Neural cell (in vitro differentiated cells): Measurements from ENCODE around the gene SP140L. TPM values are rescaled to one million over a fixed set of nuclear protein-coding genes. Genes with fewer than 3 reads are reported as not detected.

Experiments used
- H2AFZ ChIP-seq: fragments of 200-600, 300-800 bp; sonication (generic), shearing (Covaris generic); 2 replicates; pipeline ENCODE4 v1.6.0; 2014; ENCODE audit warnings: low read depth, mild to moderate bottlenecking, antibody characterized with exemption, low read length, moderate library complexity
- H3F3A ChIP-seq: fragments of 200-600 bp; shearing (Covaris generic); 2 replicates; pipeline ENCODE4 v1.6.1; 2016; ENCODE audit warnings: mild to moderate bottlenecking, moderate library complexity, mixed read lengths, antibody characterized with exemption, low read length; ENCODE audit not compliant: insufficient read depth, poor library complexity, severe bottlenecking
- H3K27ac ChIP-seq: fragments of 200-600, 300-800 bp; sonication (generic), shearing (Covaris generic); 2 replicates; pipeline ENCODE4 v1.5.1; 2014; ENCODE audit warnings: mild to moderate bottlenecking, low read length, moderate library complexity
- H3K27me3 ChIP-seq: fragments of 300-800, 200-600 bp; sonication (generic), shearing (Covaris generic); 2 replicates; pipeline ENCODE4 v1.6.0; 2014; ENCODE audit warnings: mild to moderate bottlenecking, low read depth, low read length, moderate library complexity; ENCODE audit not compliant: insufficient read depth
- H3K36me3 ChIP-seq: fragments of 300-800, 200-600 bp; sonication (generic), shearing (Covaris generic); 2 replicates; pipeline ENCODE4 v1.5.1; 2014; ENCODE audit warnings: mild to moderate bottlenecking, antibody characterized with exemption, low read length, moderate library complexity; ENCODE audit not compliant: insufficient read depth
- H3K4me2 ChIP-seq: fragments of 300-800, 200-600 bp; sonication (generic), shearing (Covaris generic); 2 replicates; pipeline ENCODE4 v1.6.0; 2014; ENCODE audit warnings: mild to moderate bottlenecking, low read length
- H3K4me3 ChIP-seq: fragments of 300-800, 200-600 bp; sonication (generic), shearing (Covaris generic); 2 replicates; pipeline ENCODE4 v1.5.1; 2014; ENCODE audit warnings: mild to moderate bottlenecking, low read length, moderate library complexity
- H3K79me2 ChIP-seq: fragments of 200-600 bp; shearing (Covaris generic); replicated peaks from 2 replicates; pipeline ENCODE4 v1.6.0; 2014; ENCODE audit warnings: mild to moderate bottlenecking, low read length, moderate library complexity; ENCODE audit not compliant: insufficient read depth
- H3K9ac ChIP-seq: fragments of 300-800, 200-600 bp; sonication (generic), shearing (Covaris generic); 2 replicates; pipeline ENCODE4 v1.6.1; 2016; ENCODE audit warnings: mild to moderate bottlenecking, low read length, mixed read lengths
- H3K9me2 ChIP-seq: fragments of 200-600 bp; shearing (Covaris generic); 2 replicates; pipeline ENCODE4 v1.6.1; 2016; ENCODE audit warnings: mild to moderate bottlenecking, low read length, mixed read lengths; ENCODE audit not compliant: insufficient read depth
- H3K9me3 ChIP-seq: fragments of 200-600, 300-800 bp; sonication (generic), shearing (Covaris generic); 2 replicates; pipeline ENCODE4 v1.6.1; 2016; ENCODE audit warnings: mild to moderate bottlenecking, mixed run types, low read length, moderate library complexity, mixed read lengths
- H4K20me1 ChIP-seq: fragments of 200-600 bp; shearing (Covaris generic); 2 replicates; pipeline ENCODE4 v1.6.1; 2016; ENCODE audit warnings: mild to moderate bottlenecking, mixed run types; ENCODE audit not compliant: insufficient read depth
- EP300 ChIP-seq: fragments of 450-650 bp; conservative IDR thresholded peaks from 2 replicates; pipeline ENCODE4 v1.6.1; 2014; ENCODE audit warnings: antibody characterized with exemption, mild to moderate bottlenecking, moderate library complexity; ENCODE audit not compliant: poor library complexity, severe bottlenecking
- EZH2 ChIP-seq: fragments of 200-600, 300-800 bp; shearing (Covaris generic), sonication (generic); IDR thresholded peaks from 2 replicates; pipeline ENCODE4 v1.6.1; 2014; ENCODE audit warnings: antibody characterized with exemption, low read length, borderline replicate concordance, mild to moderate bottlenecking; ENCODE audit not compliant: insufficient read depth, poor library complexity, severe bottlenecking
- MXI1 ChIP-seq: fragments of 450-650 bp; conservative IDR thresholded peaks from 2 replicates; pipeline ENCODE4 v1.6.1; 2014; ENCODE audit warnings: antibody characterized with exemption, mild to moderate bottlenecking; ENCODE audit not compliant: poor library complexity, severe bottlenecking
- POLR2AphosphoS5 ChIP-seq: IDR thresholded peaks from 2 replicates; pipeline ENCODE4 v1.6.1; 2012
- RAD21 ChIP-seq: fragments of 450-650 bp; conservative IDR thresholded peaks from 2 replicates; pipeline ENCODE4 v1.6.1; 2014; ENCODE audit warnings: antibody characterized with exemption, mild to moderate bottlenecking, moderate library complexity
- SMC3 ChIP-seq: fragments of 450-650 bp; conservative IDR thresholded peaks from 2 replicates; pipeline ENCODE4 v1.6.1; 2014; ENCODE audit warnings: antibody characterized with exemption, mild to moderate bottlenecking, moderate library complexity; ENCODE audit not compliant: poor library complexity
- TAF1 ChIP-seq: IDR thresholded peaks from 2 replicates; pipeline ENCODE4 v1.6.1; 2012; ENCODE audit warnings: low read depth
- polyA plus RNA-seq: library from polyadenylated mRNA; depleted of rRNA; stranded (reverse); fragments of >200 nt; gene quantifications from 2 replicates; pipeline ENCODE4 v1.2.3, GENCODE V29; 2014
- TF ChIP-seq, protein P1 (sequence below): IDR thresholded peaks from 2 replicates; pipeline ENCODE4 v1.6.1; 2012; ENCODE audit warnings: borderline replicate concordance
- TF ChIP-seq, protein P2 (sequence below): fragments of 450-650 bp; IDR thresholded peaks from 2 replicates; pipeline ENCODE4 v1.5.1; 2014; ENCODE audit warnings: antibody characterized with exemption, mild to moderate bottlenecking, moderate library complexity; ENCODE audit not compliant: poor library complexity, severe bottlenecking

Gene SP140L
- polyA plus RNA-seq, 1 donor from 2014 or later, result not detected

DNA sequence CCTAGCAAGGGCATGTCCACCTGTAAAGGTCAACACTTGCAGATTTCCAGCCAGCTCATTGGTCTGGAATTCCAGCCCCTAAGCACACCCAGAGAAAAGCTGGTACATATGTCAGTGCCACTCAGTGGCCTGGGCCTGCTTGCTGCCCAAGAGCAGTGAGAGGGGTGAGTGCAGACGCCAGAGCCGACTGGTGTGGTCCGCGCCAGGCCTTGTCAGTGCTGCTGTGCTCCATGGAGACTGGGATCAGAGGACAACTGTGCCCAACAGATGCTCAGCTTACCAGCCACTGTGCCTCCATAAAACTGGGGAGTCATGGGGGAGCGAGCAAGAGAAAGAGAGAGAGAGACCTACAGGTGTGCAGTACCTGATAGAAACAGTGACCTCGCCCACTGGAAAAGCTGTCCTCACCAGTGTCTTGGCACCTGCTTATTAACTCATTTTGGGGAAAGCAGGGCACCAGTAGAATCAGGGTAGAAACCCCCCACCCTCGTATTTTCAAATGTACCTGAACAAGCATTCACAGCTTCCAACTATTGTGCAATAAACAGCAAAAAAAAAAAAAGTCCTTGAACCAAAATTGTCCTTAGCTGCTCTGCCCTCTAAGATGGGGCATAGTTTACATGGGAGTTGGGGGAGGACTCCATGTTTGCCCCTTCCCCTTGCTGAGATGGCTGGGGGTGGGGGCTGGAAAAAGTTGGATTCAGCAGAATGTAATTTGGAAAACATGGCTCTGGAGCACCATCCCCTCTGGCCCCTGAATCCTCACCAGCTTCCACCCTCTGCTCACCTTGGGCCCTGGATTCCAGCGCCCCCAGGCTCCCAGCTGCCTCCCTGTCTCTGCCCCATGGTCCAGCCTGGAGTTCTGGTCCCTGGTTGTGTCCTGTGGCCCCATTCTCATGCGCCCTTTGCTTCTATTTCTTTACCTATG, 1.4 kb upstream of the SP140L start:
- H3F3A ChIP-seq, result no peaks in the 10 kb centered on the region
- H3K9me2 ChIP-seq, result no peaks in the 10 kb centered on the region
- H3K79me2 ChIP-seq, result no peaks in the 10 kb centered on the region
- no peak overlapping the region for H3K4me3 ChIP-seq
- no peaks in the 10 kb centered on the region for H3K9me3 ChIP-seq
- H3K4me2 ChIP-seq, result no peak overlapping the region
- no peaks in the 10 kb centered on the region for H4K20me1 ChIP-seq
- no peaks in the 10 kb centered on the region for H3K36me3 ChIP-seq
- no peak for TF ChIP-seq RAD21
- TF ChIP-seq TAF1, result no peak
- TF ChIP-seq MXI1, result no peak
- TF ChIP-seq, protein P1, sequence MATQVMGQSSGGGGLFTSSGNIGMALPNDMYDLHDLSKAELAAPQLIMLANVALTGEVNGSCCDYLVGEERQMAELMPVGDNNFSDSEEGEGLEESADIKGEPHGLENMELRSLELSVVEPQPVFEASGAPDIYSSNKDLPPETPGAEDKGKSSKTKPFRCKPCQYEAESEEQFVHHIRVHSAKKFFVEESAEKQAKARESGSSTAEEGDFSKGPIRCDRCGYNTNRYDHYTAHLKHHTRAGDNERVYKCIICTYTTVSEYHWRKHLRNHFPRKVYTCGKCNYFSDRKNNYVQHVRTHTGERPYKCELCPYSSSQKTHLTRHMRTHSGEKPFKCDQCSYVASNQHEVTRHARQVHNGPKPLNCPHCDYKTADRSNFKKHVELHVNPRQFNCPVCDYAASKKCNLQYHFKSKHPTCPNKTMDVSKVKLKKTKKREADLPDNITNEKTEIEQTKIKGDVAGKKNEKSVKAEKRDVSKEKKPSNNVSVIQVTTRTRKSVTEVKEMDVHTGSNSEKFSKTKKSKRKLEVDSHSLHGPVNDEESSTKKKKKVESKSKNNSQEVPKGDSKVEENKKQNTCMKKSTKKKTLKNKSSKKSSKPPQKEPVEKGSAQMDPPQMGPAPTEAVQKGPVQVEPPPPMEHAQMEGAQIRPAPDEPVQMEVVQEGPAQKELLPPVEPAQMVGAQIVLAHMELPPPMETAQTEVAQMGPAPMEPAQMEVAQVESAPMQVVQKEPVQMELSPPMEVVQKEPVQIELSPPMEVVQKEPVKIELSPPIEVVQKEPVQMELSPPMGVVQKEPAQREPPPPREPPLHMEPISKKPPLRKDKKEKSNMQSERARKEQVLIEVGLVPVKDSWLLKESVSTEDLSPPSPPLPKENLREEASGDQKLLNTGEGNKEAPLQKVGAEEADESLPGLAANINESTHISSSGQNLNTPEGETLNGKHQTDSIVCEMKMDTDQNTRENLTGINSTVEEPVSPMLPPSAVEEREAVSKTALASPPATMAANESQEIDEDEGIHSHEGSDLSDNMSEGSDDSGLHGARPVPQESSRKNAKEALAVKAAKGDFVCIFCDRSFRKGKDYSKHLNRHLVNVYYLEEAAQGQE, result no peak
- no peak for TF ChIP-seq EZH2
- TF ChIP-seq, protein P2, sequence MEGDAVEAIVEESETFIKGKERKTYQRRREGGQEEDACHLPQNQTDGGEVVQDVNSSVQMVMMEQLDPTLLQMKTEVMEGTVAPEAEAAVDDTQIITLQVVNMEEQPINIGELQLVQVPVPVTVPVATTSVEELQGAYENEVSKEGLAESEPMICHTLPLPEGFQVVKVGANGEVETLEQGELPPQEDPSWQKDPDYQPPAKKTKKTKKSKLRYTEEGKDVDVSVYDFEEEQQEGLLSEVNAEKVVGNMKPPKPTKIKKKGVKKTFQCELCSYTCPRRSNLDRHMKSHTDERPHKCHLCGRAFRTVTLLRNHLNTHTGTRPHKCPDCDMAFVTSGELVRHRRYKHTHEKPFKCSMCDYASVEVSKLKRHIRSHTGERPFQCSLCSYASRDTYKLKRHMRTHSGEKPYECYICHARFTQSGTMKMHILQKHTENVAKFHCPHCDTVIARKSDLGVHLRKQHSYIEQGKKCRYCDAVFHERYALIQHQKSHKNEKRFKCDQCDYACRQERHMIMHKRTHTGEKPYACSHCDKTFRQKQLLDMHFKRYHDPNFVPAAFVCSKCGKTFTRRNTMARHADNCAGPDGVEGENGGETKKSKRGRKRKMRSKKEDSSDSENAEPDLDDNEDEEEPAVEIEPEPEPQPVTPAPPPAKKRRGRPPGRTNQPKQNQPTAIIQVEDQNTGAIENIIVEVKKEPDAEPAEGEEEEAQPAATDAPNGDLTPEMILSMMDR, result no peak
- no peak for TF ChIP-seq SMC3
- TF ChIP-seq EP300, result no peak
- TF ChIP-seq POLR2AphosphoS5, result no peak
- no peak overlapping the region for H3K9ac ChIP-seq
- H3K27me3 ChIP-seq, result no peaks in the 10 kb centered on the region
- H3K27ac ChIP-seq, result no peak overlapping the region
- no peak overlapping the region for H2AFZ ChIP-seq

DNA sequence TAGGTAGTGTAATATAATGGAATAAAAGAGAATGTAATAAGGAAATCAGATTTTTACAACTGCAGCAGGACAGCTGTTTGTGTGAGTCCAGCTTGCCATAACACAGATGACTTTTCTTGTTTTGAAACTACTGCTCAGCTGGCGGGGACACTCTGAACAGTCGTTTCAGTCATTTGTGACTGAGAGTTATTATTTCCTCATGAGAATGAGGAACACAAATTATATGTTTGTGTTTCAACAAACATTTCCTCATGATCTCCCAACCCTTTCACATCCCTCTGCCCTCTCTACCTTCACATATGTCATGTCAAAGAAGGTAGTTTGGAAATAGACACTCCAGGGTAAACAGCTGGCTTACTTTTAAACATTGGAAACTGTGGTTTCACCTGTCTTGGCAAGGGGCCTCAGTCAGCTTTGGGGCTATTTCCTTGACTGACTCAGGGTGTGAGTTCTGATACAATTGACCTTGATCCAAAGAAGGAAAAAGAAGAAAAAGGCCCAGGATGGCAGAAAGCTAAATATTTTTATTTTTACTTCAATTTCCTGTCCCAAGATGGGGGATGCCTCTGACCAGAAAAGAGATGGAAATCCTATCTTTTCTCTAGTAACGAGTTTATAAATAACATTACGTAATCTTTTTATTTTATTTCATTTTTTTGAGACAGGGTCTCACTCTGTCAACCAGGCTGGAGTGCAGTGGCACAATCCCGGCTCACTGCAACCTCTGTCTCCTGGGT, 593 bp downstream of the SP140L start:
- no peaks in the 10 kb centered on the region for H3K36me3 ChIP-seq
- no peak overlapping the region for H2AFZ ChIP-seq
- H3K27me3 ChIP-seq, result no peaks in the 10 kb centered on the region
- H3K4me2 ChIP-seq, result no peak overlapping the region
- no peaks in the 10 kb centered on the region for H3F3A ChIP-seq
- no peaks in the 10 kb centered on the region for H4K20me1 ChIP-seq
- no peaks in the 10 kb centered on the region for H3K79me2 ChIP-seq
- no peak overlapping the region for H3K9ac ChIP-seq
- H3K9me3 ChIP-seq, result no peaks in the 10 kb centered on the region
- no peak overlapping the region for H3K4me3 ChIP-seq
- H3K27ac ChIP-seq, result no peak overlapping the region
- TF ChIP-seq RAD21, result no peak
- no peak for TF ChIP-seq POLR2AphosphoS5
- TF ChIP-seq EP300, result no peak
- TF ChIP-seq, protein P2, result no peak
- TF ChIP-seq, protein P1, result no peak
- TF ChIP-seq MXI1, result no peak
- no peak for TF ChIP-seq TAF1
- no peak for TF ChIP-seq SMC3
- TF ChIP-seq EZH2, result no peak
- H3K9me2 ChIP-seq, result no peaks in the 10 kb centered on the region
